ENCODE data around the gene HJV.
A peak's percentile ranks its signal among the peaks of the same experiment; 100 is the strongest.

The HJV gene

DNA sequence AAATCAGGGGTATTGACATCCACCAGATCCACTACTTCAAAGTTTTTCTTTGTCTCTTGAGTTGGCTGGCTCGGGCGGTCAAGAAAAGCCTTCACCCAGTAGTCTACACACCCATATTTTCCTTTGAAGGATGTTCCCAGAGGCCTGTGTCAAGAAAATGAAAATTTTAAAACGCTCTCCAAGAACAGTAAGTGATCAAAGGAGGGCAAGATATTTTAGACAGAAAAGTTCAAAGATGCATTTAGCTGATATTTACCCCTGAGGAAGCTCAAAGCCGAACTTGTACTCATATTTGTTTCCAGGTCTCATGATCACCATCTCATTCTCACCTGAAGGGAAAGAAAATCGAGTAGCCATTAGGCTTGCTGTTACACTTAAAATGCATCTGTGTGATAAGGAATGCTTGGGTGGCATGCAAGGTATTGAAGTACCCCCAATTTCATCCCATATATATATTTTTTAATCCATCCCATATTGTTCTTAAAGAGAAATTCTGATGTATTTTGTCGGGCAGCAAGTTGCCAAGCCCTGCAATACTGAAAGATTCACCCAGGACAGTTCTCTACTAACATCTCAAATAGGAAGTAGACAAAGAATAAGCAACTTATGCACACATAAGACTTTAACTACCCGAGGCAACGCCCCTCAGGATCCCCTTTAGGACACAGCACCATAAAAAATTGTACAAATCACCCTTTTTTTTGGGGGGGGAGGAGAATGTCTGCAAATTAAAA lies 26.2 kb downstream of the HJV start:
- H3K27me3 ChIP-seq (ENCODE audit: insufficient read depth, low read depth, severe bottlenecking) = no peaks in the 10 kb centered on the region
- H3K27ac ChIP-seq = peak overlapping the region; percentile 78
- H3K9me3 ChIP-seq (ENCODE audit: severe bottlenecking) = no peaks in the 10 kb centered on the region
- H3K36me3 ChIP-seq = peaks cover 35% of the 10 kb centered on the region
- DNase-seq = no peak
- peak overlapping the region; percentile 72 for H3K4me3 ChIP-seq (ENCODE audit: low read depth, low read length)
- TF ChIP-seq, protein P1, sequence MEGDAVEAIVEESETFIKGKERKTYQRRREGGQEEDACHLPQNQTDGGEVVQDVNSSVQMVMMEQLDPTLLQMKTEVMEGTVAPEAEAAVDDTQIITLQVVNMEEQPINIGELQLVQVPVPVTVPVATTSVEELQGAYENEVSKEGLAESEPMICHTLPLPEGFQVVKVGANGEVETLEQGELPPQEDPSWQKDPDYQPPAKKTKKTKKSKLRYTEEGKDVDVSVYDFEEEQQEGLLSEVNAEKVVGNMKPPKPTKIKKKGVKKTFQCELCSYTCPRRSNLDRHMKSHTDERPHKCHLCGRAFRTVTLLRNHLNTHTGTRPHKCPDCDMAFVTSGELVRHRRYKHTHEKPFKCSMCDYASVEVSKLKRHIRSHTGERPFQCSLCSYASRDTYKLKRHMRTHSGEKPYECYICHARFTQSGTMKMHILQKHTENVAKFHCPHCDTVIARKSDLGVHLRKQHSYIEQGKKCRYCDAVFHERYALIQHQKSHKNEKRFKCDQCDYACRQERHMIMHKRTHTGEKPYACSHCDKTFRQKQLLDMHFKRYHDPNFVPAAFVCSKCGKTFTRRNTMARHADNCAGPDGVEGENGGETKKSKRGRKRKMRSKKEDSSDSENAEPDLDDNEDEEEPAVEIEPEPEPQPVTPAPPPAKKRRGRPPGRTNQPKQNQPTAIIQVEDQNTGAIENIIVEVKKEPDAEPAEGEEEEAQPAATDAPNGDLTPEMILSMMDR (IDR thresholded peaks at IDR 0.05; ENCODE audit: low read depth, low read length) = no peak

DNA sequence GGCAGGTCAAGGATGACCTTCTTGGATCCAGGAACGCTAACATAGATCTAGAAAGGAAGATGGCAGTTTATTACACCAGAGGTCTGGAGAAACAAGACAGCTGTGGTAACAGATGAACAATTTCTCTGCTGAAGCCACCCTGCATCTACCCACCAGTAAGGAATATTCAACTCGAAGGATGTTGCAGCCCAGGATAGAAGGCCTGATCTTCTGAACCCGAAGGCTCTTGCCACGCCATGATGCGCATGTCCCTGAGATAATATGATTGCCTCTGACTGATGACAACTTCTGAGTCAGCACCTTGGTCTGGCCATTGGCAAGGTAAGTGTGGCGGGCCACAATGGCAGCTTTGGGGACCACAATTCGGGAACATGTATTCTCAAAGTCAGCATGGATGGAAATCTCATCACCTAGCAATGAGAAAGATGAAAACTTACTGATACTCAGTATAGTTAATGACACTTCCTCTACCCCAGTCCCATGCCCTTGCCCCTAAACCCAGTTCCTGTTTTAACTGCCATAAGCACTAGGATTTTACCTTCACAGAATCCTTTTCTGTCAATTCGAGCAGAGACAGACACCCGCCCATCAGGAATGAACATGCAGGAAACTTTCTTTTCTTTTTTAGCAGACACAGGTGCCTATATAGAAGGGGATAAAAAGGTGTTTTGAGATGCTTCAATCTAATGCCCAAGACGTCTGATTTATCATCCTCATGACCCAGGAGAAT lies 27.0 kb downstream of the HJV start:
- H3K27me3 ChIP-seq (ENCODE audit: insufficient read depth, low read depth, severe bottlenecking) = no peaks in the 10 kb centered on the region
- TF ChIP-seq, protein P1 (IDR thresholded peaks at IDR 0.05; ENCODE audit: low read depth, low read length) = no peak
- no peak overlapping the region for H3K27ac ChIP-seq
- H3K36me3 ChIP-seq = peaks cover 35% of the 10 kb centered on the region
- H3K4me3 ChIP-seq (ENCODE audit: low read depth, low read length) = peak overlapping the region; percentile 72
- no peaks in the 10 kb centered on the region for H3K9me3 ChIP-seq (ENCODE audit: severe bottlenecking)
- DNase-seq = no peak

DNA sequence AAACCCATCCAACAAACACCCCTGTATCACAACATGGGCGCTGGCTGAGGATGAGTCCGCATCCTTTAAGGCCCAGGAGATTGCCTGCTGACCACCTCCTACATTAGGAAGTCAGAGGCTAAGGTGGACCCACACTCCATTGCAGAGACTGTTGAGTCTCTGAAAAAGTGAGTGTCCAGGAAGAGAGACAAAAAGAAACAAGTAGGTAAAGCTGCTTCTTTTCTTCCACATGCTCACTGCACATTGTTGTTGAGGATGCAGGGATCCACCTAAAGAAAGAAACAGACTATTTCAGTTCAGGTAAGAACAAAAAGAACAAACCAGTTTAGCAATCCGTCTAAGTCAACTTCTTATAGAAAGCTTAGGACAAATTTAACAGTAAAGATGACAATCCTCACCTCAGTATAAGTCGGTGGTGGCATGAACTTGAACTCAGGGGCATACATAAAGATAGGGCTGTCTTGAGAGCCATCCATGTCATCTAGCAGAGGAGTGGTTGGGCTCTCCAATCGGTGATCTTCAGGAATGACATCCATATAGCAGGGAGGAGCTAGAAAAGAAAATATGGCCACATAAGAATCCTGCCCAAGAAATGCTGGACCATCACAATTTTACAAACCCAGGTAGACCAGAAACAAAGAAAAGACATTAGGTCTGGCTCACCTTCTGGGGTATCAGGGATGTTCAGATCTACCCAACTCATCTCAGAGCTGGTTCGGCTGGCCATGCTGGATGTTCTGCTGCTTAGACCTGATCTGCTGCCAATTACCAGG lies 27.7 kb downstream of the HJV start:
- TF ChIP-seq, protein P1 (IDR thresholded peaks at IDR 0.05; ENCODE audit: low read depth, low read length) = no peak
- Histone ChIP-seq H3K27me3 (ENCODE audit: insufficient read depth, low read depth, severe bottlenecking) (no peaks in the 10 kb centered on the region), H3K36me3 (peaks cover 35% of the 10 kb centered on the region), H3K27ac (no peak overlapping the region), H3K4me3 (ENCODE audit: low read depth, low read length) (peak overlapping the region; percentile 72), H3K9me3 (ENCODE audit: severe bottlenecking) (no peaks in the 10 kb centered on the region)
- no peak for DNase-seq

DNA sequence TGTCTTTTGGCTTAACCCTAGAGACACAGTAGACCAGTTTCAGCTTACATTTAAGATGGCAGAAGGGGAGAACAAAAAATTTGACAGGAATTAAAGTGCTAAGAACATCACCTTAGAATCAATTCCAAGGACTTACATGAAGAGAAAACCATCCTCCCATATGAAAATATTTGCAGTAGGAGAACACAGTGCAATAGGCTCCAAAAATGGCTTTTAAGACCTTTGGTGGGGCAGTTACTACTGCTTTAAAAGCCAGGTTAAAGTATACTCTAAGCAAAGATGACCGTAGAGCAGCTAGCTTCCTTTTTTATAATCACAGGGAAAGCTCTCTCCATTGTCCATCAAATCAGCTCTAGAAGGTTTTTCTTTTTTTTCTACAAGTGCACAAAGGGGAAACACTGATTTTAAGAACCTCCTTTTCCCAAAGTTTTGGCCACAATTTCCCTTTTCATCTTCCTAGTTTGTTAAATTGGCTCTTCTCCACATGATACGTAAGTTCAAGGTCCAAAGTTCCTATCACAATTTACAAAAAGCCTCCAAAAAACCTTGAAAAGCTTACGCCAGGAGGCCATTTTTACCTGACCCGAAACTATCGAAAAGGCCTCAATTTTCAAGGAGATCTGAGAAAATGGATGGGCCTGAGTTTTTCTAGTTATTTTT lies 28.4 kb downstream of the HJV start:
- Histone ChIP-seq H3K9me3 (ENCODE audit: severe bottlenecking) (no peaks in the 10 kb centered on the region), H3K36me3 (peaks cover 35% of the 10 kb centered on the region), H3K27me3 (ENCODE audit: insufficient read depth, low read depth, severe bottlenecking) (no peaks in the 10 kb centered on the region), H3K27ac (no peak overlapping the region), H3K4me3 (ENCODE audit: low read depth, low read length) (no peak overlapping the region)
- TF ChIP-seq, protein P1 (IDR thresholded peaks at IDR 0.05; ENCODE audit: low read depth, low read length) = no peak
- DNase-seq = no peak

DNA sequence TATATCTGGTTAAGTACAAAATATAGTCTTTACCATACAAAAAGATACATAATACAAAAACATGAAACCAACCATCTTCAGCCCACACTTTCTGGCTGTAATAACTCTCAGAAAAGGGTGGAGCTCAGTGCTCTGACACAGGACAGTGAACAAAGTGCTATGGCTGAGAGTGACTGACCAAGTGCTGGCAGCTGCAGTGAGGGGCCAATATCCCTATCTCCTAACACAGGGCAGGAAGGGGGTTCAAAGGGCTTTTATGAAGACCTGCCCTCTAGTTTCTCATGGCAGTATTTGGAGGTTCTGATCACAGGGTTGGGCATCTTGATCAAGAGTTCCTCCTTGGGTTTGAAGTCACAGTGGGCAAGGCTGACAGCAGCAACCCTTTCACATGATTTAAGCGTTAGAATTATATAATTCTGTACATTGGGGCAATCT lies 29.0 kb downstream of the HJV start:
- TF ChIP-seq, protein P1 (IDR thresholded peaks at IDR 0.05; ENCODE audit: low read depth, low read length) = no peak
- H3K9me3 ChIP-seq (ENCODE audit: severe bottlenecking) = no peaks in the 10 kb centered on the region
- no peak for DNase-seq
- H3K4me3 ChIP-seq (ENCODE audit: low read depth, low read length) = no peak overlapping the region
- no peaks in the 10 kb centered on the region for H3K27me3 ChIP-seq (ENCODE audit: insufficient read depth, low read depth, severe bottlenecking)
- H3K36me3 ChIP-seq = peaks cover 35% of the 10 kb centered on the region
- no peak overlapping the region for H3K27ac ChIP-seq
